ENCODE data around the gene SLC16A10.
A peak's percentile ranks its signal among the peaks of the same experiment; 100 is the strongest.
"Not testable (repeated sequence)": the region's sequence is repeated elsewhere in the genome, so short reads cannot be mapped to it uniquely, and the experiment has no call there.

Gene SLC16A10, protein sequence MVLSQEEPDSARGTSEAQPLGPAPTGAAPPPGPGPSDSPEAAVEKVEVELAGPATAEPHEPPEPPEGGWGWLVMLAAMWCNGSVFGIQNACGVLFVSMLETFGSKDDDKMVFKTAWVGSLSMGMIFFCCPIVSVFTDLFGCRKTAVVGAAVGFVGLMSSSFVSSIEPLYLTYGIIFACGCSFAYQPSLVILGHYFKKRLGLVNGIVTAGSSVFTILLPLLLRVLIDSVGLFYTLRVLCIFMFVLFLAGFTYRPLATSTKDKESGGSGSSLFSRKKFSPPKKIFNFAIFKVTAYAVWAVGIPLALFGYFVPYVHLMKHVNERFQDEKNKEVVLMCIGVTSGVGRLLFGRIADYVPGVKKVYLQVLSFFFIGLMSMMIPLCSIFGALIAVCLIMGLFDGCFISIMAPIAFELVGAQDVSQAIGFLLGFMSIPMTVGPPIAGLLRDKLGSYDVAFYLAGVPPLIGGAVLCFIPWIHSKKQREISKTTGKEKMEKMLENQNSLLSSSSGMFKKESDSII

DNA sequence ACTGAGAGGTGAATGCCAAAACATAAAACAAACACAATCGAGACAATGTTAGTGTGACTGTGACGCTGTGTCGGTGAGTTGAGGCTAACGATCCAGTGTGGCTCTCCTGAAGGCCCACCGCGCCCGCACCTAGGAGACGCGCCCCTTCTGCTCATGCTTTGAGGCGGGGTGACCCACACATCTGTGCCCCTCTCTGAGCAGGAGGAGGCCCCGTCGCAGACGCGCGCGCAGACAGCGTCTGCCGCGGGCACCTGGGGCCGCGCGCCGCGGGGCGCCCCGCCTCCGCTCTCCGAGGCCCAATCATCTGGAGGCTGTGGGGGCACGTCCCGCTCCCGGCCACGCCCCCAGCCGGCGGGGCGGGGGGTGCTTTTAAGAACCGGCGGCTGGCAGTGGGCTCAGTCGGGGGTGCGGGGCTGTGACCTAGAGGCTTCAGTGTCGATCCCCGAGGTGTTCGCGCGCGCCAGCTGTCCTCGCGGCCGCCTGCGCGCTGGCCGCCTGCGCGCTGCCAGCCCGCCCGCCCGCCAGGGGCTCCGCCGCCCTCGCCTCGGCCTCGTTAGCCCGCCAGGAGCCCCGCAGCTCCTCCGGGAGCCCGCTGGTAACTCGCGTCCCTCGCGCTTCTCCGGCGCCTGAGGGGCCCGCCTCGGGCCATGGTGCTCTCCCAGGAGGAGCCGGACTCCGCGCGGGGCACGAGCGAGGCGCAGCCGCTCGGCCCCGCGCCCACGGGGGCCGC, at the start of gene SLC16A10:
Gene SLC16A10, plus strand, starts transcription at position 398 of the 730 bp plus-strand sequence. Its CDS starts 250 bp downstream, at position 648.
- DNase-seq: peak; percentile 87

DNA sequence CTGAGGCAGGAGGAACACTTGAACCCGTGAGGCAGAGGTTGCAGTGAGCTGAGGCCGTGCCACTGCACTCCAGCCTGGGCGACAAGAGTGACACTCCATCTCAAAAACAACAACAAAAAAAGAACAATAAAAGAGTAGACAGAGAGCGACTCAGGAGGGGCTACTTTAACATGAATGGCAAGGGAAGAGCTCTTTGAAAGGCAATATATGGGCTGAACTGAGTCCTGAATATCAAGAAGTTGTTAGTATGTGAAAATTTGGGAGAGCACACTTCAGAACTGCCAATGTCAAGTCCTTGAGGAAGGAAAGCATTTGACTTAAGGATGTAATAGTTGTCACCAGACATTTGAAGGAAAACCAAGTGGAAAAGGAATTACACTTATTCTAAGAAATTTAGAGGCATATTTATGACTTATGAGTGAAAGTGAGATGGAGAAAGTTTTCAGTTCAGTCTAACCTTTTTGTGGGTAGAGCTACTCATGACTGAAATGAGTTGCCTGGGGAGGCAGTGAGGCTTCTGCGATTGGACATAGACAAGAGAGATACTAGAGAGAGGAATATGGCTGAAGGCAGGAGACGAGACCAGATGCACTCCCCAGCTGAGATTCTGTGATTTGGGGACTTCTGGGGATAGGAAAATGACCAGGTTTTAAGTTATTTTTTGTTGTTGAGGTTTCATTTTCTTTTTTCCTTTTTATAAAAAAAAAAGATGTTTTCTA, 48.6 kb upstream of the SLC16A10 start:
- DNase-seq: no peak

DNA sequence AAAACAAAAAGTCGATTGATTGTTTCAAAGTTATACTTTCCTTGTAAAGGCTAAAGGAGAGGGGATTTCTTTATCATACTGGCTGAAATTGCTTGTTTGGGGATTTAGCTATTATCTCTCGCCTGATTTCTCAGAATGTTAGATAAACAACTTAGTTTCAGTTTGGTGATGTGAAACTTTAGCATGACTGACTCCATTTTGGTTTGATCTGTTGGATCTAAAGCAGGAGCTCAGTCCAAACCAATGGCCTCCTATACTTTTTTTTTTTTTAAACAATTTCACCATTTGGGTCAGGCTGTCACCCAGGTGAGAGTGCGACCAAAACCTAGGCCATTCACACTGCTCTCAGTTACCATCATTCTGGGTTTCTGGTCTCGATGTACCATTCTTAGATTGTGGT, 45.4 kb upstream of the SLC16A10 start:
- no peak for DNase-seq

DNA sequence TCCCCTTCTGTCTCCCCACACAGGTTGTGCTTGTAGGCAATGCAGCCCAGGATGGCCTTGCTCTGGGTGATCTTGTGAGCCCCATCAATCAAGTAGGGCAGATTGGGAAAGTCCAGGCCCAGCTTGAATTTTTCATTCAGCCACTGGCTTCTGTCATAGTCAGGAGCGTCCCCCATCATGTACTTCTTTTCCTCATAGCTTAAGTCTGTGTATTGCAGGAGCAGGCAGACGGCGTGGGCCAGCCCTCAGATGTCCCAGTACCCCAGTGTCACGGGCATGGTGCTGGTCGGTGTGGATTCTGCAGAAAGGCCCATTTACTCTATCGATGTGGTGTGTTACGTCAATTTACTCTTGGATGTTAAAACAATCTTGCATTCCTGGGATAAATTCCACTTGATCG, 40.1 kb upstream of the SLC16A10 start:
- DNase-seq: no peak

DNA sequence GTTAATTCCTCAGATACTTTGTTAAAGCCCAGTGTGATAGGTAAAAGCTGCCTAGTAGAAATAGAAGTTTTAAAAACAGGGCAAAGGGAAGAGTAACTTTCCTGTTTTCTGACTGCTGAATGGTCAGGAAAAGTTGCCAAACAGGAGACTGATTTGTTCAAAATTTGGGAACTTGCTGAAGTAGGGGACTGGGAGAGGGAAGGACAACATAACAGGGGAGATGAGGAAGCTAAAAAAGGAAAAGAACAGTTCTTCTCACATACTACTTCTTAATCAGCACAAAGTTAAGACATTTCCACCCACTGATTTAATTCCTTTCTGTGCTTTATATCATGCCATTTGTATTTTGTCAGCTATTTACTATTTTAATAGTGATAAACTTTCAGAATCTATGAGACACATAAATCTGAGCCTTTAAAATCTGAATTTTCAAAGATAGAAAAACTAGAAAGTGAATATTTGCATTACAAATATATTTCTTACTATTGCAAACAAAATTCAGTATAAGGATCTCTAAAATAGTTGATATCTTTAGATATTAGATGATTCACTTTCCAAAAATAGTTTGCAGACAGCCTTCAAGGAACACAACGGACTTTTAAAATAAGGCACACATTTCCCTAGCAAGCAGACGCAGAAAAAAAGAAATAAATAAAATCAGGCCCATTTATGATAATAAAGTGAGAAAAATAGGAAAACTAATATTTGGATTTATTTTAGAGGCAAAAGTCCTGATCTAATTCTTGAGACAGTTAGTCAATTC, 36.9 kb upstream of the SLC16A10 start:
- no peak for DNase-seq

DNA sequence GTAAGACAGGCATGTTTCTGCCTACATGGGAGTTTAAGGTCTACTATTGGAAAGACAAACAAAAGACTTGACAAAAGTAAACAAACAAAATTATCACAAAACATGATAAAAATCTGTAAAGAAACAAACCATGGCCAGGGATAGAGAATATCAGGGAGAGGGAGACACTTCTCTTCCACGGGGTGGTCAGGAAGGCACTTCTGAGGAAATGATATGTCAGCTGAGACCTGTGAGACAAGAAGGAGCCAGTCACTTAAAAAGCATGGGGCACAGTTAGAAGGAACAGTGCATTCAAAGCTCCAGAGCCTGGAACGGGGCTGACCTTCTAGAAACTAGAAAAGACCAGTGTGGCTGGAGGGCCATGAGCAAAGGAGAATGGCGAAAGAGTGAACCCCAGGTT, 35.1 kb upstream of the SLC16A10 start:
- no peak for DNase-seq

DNA sequence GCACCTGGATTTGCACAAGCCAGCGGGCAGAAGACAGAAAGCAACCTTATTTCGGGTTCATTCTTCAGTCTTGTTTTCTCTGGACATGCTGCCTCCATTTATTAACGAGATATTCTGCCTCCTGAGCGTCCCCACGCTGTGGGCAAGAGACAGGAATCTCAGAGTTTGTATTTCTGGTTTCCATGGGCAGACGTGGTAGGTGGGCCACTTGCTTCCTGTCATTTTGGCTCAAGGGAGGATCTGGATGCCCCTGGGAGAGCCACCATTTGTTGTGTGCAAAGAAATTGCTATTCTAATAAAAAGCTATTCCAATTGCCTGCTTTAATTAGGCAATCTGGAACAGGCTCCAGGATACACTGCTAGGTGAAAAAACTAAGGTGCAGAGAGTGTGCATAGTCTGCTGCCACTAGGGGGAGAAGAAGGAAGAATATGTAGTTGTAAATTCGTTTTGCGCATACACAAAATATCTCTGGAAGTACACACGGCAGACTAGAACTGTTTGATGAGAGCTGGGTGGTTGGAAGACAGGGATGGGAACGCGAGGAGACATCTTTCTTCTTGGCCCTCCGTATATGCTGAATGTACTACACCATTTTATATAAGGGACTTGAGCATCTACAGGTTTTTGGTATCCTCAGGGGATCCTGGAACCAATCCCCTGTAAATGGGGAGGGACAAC, 30.1 kb upstream of the SLC16A10 start:
- DNase-seq: no peak

DNA sequence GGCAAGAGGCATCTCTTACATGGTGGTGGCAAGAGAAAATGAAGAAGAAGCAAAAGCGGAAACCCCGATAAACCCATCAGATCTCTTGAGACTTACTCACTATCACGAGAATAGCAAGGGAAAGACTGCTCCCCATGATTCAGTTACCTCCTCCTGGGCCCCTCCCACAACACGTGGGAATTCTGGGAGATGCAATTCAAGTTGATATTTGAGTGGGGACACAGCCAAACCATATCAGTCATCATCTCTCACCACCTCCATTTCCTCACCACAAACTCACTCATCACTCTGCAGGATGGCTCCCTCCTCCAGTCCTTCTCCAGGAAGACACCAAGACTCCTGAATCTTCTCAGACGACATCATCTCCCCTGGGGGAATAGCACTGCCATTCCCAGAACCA, 25.8 kb upstream of the SLC16A10 start:
- DNase-seq: no peak

DNA sequence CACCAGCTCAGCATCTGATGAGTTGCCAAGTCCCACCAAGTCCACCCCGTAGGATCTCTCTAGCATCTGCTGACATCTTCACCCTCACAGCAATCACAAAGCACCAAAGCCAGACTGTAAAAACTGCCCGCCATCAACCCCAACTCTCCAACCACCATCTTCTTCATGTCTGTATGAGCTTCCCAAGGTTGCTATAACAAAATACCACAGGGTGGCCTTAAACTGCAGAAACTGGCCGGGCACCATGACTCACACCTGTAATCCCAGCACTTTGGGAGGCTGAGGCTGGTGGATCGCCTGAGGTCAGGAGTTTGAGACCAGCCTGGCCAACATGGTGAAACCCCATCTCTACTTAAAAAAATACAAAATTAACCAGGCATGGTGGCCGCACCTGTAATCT, 25.3 kb upstream of the SLC16A10 start:
- DNase-seq: not testable (repeated sequence)

DNA sequence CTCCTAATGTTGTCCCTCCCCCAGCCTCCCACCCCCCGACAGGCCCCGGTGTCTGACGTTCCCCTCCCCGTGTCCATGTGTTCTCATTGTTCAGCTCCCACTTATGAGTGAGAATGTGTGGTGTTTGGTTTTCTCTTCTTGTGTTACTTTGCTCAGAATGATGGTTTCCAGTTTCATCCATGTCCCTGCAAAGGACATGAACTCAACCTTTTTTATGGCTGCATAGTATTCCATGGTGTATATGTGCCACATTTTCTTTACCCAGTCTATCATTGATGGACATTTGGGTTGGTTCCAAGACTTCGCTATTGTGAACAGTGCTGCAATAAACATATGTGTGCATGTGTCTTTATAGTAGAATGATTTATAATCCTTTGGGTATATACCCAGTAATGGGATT, 24.4 kb upstream of the SLC16A10 start:
- DNase-seq: not testable (repeated sequence)

DNA sequence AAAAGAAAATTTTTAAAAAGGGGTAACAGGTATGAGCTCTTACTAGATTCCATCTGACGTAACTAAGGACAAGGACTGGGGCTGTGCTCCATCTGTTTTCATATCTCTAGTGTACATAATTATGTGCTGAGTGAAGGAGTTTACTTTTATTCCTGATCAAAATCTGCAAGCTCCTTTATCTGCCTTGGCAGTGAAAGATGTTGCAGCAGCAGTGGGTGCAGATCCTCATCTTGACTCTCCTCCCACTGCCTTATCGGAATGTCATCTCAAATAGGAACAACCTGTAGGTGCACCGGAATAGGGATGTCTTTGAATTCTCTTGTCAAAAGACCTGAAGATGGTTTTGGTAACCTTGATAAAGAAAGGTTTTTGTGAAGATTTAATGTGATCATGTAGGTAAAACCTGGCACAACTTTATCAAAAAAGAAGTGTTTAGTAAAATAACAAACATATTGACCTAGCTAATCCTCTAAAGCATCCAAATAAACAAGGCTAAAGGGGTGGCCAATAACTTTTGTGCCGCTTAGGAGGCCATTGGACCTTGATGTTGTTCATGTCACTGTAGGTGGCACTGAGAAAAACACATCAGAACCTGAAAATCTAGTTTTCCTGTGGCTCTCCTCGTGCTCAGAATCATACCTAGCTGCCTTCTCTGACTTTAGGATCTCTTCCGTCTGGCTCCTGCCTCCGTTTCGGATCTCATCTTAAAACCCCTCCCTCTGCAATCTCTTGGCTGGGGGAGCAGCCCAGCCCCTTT, 19.0 kb upstream of the SLC16A10 start:
- DNase-seq: no peak

DNA sequence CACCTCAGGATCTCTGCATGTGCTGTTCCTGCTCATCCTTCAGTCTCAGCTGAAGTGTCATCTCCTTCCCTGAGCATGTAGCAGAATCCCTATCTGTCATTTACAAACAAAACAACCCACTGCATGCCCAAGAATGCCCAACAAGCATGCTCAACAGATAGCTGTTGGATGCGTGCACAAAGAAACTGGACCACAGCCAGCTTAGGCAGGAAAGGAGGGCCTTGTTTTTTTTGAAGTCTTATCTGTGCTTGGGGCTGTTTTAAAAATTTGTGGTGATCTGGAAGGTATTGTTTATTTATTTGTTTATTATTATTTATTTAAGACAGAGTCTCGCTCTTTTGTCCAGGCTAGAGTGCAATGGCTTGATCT, 18.5 kb upstream of the SLC16A10 start:
- no peak for DNase-seq

DNA sequence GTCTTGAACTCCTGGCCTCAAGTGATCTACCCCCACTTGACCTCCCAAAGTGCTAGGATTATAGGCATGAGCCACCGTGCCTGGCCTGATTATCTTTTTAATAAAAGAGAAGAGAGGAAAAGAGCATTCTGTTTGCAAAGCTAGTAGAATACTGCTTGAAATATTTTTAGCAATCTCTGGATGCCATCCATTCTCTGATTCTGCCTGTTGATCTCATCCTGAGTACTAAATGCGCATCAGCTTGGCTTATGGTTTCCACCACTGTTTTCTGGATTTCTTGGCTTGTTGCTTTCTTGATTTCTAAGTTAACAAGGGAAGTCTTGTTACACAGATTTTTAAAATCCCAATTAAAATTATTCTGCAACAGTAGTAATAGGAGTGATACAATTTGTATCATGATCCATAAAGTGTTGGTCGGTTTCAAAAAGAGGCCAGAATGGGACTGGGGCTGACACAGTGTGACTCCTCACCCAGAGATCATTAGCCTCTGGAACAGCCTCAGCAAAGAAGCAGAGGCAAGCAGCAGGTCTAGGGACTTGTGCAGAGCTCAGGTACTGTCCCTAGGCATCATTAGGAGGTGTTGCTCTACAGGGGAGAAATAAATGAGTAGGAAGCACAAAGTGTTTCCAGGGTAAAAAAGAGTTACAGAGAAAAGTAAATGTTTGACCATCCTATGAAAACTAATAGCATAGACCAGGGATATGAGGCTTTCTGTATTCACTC, 17.8 kb upstream of the SLC16A10 start:
- no peak for DNase-seq

DNA sequence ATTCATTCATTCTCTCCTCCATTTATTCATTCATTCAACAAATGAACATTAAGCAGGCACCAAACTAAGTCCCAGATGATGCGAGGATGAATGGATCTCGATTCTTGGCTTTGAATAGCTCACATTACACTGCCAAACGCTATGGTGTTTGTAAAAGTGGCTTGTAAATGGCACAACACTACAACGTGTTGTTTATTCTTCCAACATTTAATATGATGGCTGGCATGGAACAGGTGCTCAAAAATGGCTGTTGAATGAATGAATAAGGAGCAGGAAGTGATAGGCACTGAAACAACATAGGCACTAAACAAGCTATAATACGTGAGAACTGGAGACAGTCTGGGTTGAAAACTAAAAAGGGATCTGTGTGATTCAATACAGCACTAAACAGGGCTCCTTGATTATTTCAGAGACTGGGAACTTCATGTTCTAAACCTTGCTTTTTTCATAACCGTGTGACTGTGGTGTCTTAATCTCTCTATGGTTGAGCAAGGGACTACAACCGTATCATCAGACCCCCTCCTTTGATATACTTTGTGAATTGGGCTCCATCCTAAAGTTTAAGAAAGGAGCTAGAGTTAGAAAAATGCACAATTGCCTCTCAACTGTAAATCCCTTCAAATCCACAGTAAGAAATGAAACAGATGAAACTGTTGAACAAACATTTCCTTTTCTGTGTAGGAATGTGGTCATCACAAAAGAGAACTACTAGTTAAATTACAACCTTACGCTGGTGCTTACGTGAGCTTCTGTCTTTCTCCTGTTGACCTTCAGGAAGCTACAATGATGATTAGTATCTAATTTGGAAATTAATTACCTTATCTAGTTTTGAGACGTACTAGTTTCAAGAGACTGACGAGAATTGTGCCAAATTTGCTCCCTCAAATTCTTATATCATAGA, 16.9 kb upstream of the SLC16A10 start:
- DNase-seq: no peak

DNA sequence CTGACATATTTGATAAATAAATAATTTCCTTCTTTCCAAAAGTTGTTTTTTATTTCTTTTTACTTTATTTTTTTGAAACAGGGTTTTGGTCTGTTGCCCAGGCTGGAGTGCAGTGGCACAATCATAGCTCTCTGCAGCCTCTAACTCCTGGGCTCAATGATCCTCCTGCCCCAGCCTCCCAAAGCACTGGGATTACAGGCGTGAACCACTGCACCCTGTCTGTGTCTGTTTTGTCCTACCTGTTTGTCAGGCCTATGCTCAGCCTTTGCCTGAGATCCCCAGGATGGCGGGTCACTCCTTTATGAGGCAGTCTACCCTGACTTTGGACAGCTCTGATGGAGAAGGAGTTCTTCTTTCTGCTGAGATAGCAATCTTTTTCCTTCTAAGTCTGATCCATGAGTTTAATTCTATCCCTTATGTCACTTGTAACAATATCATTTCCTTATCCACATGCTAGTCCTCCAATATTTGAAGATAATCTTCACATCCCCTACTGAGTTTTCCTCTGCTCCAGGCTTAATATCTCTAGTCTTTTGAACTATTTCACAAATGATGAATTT, 14.4 kb upstream of the SLC16A10 start:
- no peak for DNase-seq

DNA sequence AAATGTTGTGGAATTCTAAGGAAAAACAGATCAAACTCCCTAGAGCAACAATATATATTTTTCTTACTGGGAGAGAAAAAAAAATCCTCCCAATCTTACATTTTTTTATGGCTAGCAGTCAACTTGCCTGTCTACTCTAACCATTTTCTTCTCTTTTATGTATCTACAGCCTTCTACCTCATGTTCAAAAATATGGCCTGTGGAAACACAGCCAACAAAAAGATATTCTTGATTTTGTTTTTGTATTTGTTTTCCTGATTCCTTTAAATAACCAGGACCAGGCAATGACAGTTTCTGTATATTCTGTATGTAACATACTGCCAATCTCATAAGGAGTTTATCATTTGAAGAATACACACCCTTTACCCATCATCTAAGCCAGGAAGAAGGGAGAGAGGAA, 13.0 kb upstream of the SLC16A10 start:
- no peak for DNase-seq

DNA sequence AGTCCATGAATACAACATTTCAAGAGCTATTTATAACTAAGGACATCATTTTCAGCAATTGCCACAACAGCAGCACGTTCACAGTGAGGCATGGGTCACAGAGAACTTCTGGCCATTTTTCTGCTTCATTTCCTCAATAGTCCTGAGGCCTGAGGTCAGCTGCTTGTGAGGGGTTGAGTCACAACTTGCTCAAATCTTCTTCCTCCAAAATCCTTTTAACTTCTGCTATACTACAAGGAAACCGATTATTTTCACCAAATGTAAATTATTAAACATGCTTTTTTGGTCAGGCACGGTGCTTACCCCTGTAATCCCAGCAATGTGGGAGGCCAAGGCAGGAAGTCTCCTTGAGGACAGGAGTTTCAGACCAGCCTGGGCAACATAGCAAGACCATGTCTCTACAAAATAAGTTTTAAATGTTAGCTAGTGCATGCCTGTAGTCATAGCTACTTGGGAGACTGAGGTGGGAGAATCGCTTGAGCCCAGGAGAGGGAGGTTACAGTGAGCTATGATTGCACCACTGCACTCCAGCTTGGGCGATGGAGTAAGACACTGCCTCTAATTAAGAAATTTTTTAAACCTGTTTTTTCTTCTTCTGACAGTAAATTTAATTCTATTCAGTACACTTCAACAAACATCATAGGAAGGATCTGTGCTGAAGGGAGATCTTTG, 11.1 kb upstream of the SLC16A10 start:
- no peak for DNase-seq

DNA sequence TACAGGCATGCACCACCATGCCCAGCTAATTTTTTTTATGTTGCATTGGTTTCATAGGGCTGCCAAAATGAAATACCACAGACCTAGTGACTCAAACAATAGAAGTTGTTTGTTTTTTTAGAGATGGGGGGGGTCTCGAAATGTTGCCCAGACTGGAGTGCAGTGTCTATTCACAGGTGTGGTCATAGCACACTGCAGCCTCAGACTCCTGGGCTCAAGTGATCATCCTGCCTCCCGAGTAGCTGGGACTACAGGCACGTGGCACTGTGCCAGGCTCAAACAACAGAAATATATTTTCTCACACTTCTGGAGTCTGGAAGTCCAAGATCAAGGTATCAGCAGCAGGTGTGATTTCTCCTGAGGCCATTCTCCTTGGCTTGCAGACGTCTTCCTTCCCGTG, 6.6 kb upstream of the SLC16A10 start:
- DNase-seq: no peak

DNA sequence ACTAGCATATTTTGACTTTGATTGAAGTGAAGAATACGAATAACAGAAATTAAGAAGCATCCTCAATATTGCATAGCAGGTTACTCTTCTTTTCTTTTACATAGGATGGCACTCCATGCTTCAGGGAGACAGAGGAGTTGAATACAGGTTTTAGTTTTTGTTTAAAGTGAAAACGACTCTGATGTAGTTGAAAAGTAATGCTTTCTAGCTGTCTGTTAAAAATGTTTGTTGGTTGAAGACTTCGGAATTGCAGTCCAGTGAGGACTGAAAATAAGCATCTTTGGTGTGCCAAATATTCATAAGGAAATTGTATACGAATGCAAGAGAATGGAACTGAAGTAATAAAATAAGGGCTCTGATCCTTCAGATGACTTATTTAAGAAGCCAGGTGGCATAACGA, 618 bp upstream of the SLC16A10 start:
- DNase-seq: no peak
